NCI-H1092 treated with DMSO at 0.1 percent for 48 hours (cell line): ENCODE results near the gene NEDD9.

ENCODE experiments used
- DNase-seq: peaks from one replicate; lab custom pipeline; 2025; lab: John Stamatoyannopoulos, UW

NEDD9 gene

DNA sequence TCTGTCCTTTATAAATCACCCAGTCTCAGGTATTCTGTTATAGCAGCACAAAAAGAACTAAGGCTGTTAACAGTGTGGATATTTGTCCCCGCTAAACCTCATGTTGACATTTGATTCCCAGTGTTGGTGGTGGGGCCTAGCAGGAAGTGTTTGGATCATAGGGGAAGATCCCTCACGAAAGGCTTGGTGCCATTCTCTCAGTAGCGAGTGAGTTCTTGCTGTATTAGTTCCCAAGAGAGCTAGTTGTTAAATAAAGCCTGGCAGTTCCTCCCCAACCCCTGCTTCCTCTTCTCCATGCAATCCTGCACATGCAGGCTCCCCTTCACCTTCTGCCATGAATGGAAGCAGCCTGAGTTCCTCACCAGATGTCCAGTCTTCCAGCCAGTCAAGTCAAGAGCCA is 91.2 kb downstream of the NEDD9 start:
- DNase-seq, result no peak

DNA sequence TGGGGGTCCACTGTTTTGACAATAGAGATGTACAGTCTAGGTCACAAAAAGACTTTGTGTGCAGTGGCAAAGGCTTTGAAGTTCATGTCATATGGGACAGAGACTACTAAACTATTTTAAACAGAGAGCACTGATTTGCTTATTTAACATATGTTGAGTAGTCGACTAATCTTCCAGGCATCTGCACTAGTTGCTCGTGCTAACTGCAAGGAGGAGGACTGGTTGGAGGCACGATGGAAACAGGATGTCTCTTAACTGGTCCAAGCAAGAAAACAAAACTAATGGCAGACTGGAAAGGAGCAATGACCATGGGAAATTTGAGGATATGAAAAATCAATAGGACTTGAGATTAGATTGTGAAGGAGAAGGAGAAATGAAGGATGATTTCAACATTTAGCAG is 92.4 kb downstream of the NEDD9 start:
- no peak for DNase-seq

DNA sequence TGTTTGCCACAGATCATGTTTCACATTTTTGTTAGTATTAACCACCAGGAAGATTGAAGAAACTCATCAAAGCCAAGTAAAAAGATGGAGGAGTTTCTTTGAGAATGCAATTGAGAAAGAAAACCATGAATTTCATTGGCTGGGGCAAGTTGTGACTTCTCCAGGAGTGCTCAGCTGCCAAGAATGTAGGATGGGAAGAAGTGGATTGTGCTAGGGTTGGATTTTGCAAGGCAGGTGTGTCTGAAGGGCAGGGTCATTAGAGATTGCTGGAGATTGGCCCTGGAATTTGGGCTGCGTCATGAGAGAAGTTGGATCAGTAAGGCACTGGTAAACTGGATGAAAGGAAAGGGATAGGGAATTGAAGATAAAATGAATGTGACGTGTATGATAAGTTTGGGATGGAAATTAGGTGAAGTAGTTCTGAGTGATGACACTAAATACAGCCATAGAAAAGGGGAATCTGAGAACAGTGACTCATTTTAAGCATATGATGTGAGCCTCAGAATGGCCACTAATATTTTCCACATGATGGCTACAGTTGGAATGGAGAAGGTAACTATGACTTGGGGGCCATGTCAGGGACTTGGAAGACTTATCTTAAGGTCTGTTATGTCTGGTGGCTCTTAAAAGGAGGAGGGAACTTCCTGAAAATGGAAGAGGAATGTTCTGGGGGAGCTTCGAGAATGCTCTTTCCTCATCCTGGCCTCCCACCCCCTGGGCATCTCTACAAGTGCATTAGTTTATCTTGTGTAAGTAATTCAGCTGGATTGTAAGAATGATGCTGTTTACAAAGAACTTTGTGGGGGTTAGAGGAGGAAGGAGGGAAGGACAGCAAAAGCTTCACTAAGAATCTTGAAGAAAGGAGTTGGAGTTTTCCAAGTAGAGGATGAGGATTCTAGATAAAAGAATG is 93.2 kb downstream of the NEDD9 start:
- no peak for DNase-seq

DNA sequence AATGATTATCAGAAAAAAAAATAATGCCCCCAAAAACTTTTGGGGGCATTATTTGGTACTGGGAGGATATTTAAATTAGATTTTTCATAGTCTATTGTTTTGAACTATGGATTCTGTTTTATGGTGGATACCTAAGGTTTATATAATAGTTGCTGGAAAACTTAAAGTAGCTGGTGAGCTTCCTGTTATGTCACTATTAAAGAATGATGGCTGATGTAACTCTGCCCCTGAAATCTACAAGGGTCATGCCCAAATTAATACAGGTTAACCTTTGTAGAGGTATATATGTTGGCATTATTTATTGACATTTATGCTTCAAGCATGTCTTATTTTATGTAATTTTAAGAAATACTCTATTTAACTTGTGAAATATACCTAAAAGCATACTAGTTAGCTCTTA is 95.7 kb downstream of the NEDD9 start:
- DNase-seq, result no peak
